Measurements from ENCODE around the gene GLI3.

GLI3 gene

GRCh38 chr7:42233695-42234331 is 3.2 kb downstream of the GLI3 start:
- H3K9me3 ChIP-seq (ENCODE audit: severe bottlenecking) = no peaks in the 10 kb centered on the region
- no peak overlapping the region for H3K4me3 ChIP-seq (ENCODE audit: severe bottlenecking)
- no peaks in the 10 kb centered on the region for H3K27me3 ChIP-seq (ENCODE audit: insufficient read depth, poor library complexity, severe bottlenecking)
- H3K4me1 ChIP-seq (ENCODE audit: insufficient read depth, poor library complexity, severe bottlenecking) = peaks cover 55% of the 10 kb centered on the region
- TF ChIP-seq CTCF (IDR thresholded peaks at IDR 0.05; ENCODE audit: poor library complexity, severe bottlenecking) = no peak
- no peak for DNase-seq (ENCODE audit: low spot score)
- H3K36me3 ChIP-seq (ENCODE audit: low read depth) = 0 out of 2 replicates have a peak, but pooled peaks cover 12% of the 10 kb centered on the region
- no peak; the same call in 2 of the 3 replicates for ATAC-seq (ENCODE audit: low read depth)
- peak overlapping the region; percentile 72 for H3K27ac ChIP-seq (ENCODE audit: poor library complexity, severe bottlenecking)

- H3K4me1 ChIP-seq (ENCODE audit: insufficient read depth, poor library complexity, severe bottlenecking) = peaks cover 48% of the 10 kb centered on the region
- H3K9me3 ChIP-seq (ENCODE audit: severe bottlenecking) = no peaks in the 10 kb centered on the region
- no peak for ATAC-seq (ENCODE audit: low read depth)
These were observed 3.8 kb downstream of the GLI3 start for GRCh38 chr7:42233171-42233570.

GRCh38 chr7:42232275-42232674 is 4.7 kb downstream of the GLI3 start:
- H3K9me3 ChIP-seq (ENCODE audit: severe bottlenecking) = no peaks in the 10 kb centered on the region
- H3K36me3 ChIP-seq (ENCODE audit: low read depth) = 0 out of 2 replicates have a peak, but pooled peaks cover 12% of the 10 kb centered on the region
- ATAC-seq (ENCODE audit: low read depth) (peak; percentile 75), DNase-seq (ENCODE audit: low spot score) (peak; percentile 78)
- no peaks in the 10 kb centered on the region for H3K27me3 ChIP-seq (ENCODE audit: insufficient read depth, poor library complexity, severe bottlenecking)
- H3K4me1 ChIP-seq (ENCODE audit: insufficient read depth, poor library complexity, severe bottlenecking) = peaks cover 46% of the 10 kb centered on the region
- H3K27ac ChIP-seq (ENCODE audit: poor library complexity, severe bottlenecking) = peak overlapping the region; percentile 72
- no peak overlapping the region for H3K4me3 ChIP-seq (ENCODE audit: severe bottlenecking)
- TF ChIP-seq CTCF (IDR thresholded peaks at IDR 0.05; ENCODE audit: poor library complexity, severe bottlenecking) = no peak

More at GRCh38 chr7:42233171-42233570, 3.8 kb downstream of the GLI3 start:
- no peak for TF ChIP-seq CTCF (IDR thresholded peaks at IDR 0.05; ENCODE audit: poor library complexity, severe bottlenecking)
- DNase-seq (ENCODE audit: low spot score) = no peak
- peak overlapping the region; percentile 72 for H3K27ac ChIP-seq (ENCODE audit: poor library complexity, severe bottlenecking)
- H3K36me3 ChIP-seq (ENCODE audit: low read depth) = 0 out of 2 replicates have a peak, but pooled peaks cover 12% of the 10 kb centered on the region
- H3K27me3 ChIP-seq (ENCODE audit: insufficient read depth, poor library complexity, severe bottlenecking) = no peaks in the 10 kb centered on the region
- no peak overlapping the region for H3K4me3 ChIP-seq (ENCODE audit: severe bottlenecking)

GRCh38 chr7:42231043-42231787 is 5.8 kb downstream of the GLI3 start:
- ATAC-seq (ENCODE audit: low read depth) = no peak
- Histone ChIP-seq H3K27ac (ENCODE audit: poor library complexity, severe bottlenecking) (peak overlapping the region; percentile 72), H3K4me3 (ENCODE audit: severe bottlenecking) (no peak overlapping the region), H3K27me3 (ENCODE audit: insufficient read depth, poor library complexity, severe bottlenecking) (no peaks in the 10 kb centered on the region), H3K9me3 (ENCODE audit: severe bottlenecking) (no peaks in the 10 kb centered on the region), H3K36me3 (ENCODE audit: low read depth) (0 out of 2 replicates have a peak, but pooled peaks cover 12% of the 10 kb centered on the region), H3K4me1 (ENCODE audit: insufficient read depth, poor library complexity, severe bottlenecking) (peaks cover 50% of the 10 kb centered on the region)
- TF ChIP-seq CTCF (IDR thresholded peaks at IDR 0.05; ENCODE audit: poor library complexity, severe bottlenecking) = no peak
- DNase-seq (ENCODE audit: low spot score) = no peak

Data from RWPE2 (cell line).